Stimulated activated CD8-positive, alpha-beta memory T cell treated with anti-CD3 and anti-CD28 coated beads, Interleukin-15, amount 100 ng/mL, for 48 hours (primary cell): ENCODE measurements around the gene ULBP3.
A peak's percentile ranks its signal among the peaks of the same experiment; 100 is the strongest.
"Not testable (repeated sequence)": the region's sequence is repeated elsewhere in the genome, so short reads cannot be mapped to it uniquely, and the experiment has no call there.

Source experiments
- DNase-seq, 2 donors: peaks; one replicate each; pipeline ENCODE4 v3.0.0-alpha.2; 2020; ENCODE audit warnings: low read depth in 2 of 2

Gene ULBP3

GRCh38 chr6:150076196-150076893 is 7.4 kb upstream of the ULBP3 start:
- no peak for DNase-seq

- no peak for DNase-seq
Measured at GRCh38 chr6:150075034-150075421, 6.1 kb upstream of the ULBP3 start.

DNA sequence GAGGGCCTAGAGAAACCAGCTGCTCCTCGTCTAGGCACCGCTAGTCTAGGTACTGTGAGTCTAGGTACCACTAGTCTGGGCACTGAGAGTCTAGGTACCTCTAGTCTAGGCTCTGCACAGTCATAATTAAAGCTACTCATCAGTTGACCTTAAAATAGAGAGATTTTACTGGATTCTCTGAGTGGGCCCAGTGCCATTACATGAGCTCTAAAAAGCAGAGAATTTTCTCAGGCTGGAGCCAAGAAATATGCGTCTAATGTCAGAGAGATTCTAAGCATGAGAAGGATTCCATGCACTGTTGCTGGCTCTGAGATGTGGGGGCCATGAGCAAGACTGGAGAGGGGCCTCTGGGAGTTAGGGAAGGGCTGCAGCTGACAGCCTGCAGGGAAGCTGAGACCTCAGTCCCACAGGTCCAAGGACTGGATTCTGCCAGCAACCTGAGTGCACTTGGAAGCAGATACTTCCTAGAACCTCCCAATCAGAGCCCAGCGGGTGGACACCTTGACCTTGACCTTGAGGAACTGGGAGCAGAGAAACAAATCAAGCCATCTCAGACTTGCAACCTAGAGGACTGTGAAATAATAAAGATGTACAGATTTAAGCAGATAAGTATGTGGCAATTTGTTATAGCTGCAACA is 5.6 kb upstream of the ULBP3 start:
- not testable (repeated sequence) for DNase-seq

DNA sequence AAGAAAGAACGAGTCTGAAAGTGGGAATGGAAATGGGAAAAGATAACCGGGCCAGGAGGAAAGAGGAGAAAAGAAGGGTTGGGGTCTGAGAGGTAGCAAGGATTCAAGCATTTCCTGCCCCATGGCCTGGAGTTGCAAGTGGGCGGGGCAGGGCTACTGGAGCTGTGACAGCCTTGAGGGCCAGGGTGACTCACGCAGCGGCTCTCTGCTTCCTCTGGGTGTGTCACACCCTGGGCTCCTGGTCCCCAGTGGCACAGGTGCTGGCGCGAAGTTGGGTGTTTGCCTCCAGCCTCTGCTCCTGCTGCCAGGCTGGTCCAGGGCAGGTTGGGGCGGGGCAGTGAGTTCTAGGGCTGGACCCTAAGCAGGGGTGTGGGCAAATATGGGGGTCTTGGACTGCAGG is 3.3 kb upstream of the ULBP3 start:
- peak; percentile 28 to 43 for DNase-seq

GRCh38 chr6:150070236-150070818 is 1.4 kb upstream of the ULBP3 start:
- DNase-seq, result no peak

DNA sequence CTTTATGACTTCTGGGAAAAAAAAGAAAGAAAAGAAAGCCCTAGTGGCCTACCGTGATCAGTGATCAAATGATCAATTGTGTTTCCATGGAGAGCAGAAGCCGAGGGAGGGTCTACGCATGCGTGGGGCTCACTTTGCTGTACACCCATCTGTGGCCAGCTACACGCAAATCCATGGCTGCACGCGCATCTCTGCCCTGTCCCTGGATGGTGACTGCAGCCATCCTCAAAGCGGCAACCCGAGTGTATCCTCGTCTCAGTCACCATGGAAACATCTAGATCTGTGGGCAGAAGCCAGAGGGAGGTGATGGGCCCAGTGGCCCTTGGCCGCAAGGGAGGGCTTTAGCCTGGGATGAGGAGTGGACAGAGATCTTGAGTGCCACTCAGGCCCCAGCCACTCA is 785 bp upstream of the ULBP3 start:
- DNase-seq, result no peak

GRCh38 chr6:150068151-150068550 is 770 bp downstream of the ULBP3 start:
- DNase-seq, result no peak

GRCh38 chr6:150065083-150065482 is 3.8 kb downstream of the ULBP3 start:
- DNase-seq, result no peak

DNA sequence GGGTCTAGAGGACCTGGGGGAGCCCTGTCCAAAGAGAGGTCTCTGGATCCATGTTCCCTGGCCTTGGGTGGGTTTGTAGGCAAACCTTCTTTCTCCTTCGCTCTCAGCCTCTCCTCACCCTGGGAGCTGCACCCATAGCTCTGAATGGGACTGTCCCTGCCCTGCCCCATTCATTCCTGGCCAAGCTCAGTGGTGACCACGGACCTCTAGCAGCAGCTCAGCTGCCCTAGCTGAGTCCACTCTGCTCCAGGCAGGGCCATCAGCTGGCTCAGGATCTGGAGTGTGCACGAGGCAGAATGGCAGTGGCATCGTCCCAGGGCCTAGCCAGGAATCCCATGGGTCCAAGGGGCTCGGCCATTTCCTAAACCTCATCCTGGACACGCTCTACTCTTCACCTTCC is 5.3 kb downstream of the ULBP3 start:
- no peak for DNase-seq

GRCh38 chr6:150059973-150060372 is 8.9 kb downstream of the ULBP3 start:
- not testable (repeated sequence) for DNase-seq

DNA sequence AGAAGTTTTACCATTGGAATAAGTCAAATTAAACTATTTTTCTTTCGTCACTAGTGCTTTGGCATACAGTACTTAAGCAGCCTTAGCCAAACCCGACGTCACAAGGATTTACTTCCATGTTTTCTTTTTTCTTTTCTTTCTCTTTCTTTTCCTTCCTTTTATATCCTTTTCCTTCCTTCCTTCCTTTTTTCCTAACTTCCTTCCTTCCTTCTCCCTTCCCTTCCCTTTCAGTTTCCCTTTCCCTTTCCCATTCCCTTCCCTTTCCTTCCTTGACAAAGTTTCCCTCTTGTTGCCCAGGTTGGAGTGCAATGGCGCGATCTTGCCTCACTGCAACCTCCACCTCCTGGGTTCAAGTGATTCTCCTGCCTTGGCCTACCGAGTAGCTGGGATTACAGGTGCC is 9.9 kb downstream of the ULBP3 start:
- DNase-seq, result no peak

GRCh38 chr6:150058231-150058792 is 10.6 kb downstream of the ULBP3 start:
- no peak for DNase-seq

DNA sequence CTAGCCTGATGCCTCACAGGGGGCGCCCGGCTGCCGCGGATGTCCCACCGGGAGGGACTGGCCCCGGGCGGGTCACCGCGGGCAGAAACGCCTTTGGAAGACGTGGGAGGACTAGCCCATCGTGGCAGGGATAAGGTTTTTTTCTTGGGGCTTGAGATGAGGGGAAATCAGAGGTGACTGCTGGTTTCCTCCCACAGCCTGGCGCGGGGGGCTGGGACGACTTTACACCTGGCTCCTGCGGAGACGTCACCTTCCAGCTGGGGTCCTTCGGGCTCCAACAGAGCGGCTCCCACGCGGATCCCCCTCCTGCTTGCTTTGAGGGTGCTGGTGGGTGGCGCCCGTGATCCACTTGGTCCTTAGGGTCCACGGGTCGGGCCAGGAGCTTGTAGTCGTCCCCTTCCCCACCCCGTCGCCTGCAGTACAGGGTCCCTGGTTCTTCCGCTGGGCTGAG is 11.4 kb downstream of the ULBP3 start:
- DNase-seq, result no peak

DNA sequence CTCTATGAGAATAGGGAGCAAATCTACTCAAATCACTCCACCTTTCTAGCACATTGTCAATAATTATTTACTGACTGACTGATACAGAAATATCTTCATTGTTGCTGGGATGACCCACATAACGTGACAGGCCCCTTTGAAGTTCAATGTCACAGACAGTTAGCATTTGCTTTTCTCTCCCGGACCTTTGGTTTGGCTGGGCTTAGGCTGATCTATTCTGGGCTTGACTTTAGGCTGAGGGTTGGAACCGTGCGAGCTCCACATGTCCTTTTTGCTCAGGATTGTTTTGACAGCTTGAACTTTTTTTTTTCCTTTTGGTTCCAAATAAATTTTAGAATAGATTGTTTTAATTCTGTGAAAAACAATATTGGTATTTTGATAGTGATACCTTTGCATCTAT is 12.0 kb downstream of the ULBP3 start:
- no peak for DNase-seq

DNA sequence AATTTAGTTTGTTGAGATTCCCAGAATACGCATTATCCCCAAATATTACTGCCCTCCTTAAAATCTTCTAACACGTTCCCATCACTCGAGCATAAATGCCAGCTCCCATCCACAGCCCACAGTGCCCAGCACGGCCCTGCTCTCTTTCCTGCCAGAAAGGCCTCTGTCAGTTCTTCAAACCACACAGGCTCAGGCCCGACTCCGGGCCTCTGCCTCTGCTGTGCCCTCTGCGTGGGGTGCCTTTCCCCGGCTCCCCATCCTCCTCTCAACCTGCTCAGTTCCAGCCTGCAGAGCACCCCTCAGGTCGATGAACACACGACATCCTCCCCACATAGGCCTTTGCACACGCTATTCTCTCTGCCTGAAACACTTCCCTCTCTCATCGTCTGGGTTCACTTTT is 12.8 kb downstream of the ULBP3 start:
- no peak for DNase-seq

- no peak for DNase-seq
Measured at GRCh38 chr6:150055131-150055530, 13.8 kb downstream of the ULBP3 start.

- DNase-seq, result no peak
Measured at GRCh38 chr6:150053450-150053849, 15.5 kb downstream of the ULBP3 start.

- DNase-seq, result no peak
Measured at GRCh38 chr6:150050846-150051245, 18.1 kb downstream of the ULBP3 start.

GRCh38 chr6:150048099-150048498 is 20.8 kb downstream of the ULBP3 start:
- no peak for DNase-seq

GRCh38 chr6:150046943-150047342 is 22.0 kb downstream of the ULBP3 start:
- no peak for DNase-seq

DNA sequence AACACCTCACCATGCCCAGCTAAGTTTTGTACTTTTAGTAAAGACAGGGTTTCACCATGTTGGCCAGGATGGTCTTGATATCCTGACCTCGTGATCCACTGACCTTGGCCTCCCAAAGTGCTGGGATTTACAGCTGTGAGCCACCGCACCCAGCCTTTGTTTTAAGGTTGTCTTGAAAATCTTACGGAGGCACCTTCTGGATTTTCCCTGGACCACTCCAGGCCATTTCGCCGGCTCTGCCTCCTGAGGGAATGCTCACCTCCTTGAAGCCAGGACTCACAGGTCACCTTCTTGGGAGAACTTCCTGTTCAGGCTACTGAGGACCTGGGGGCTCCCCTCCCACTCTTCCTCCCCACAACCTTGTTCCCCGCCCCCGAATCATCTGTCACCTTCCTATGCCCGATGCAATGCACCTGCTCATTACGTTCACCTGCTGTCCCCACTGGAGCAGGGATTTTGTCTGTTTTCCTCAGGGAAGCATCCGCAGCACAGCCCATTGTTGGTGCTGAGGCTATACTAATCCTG is 24.2 kb downstream of the ULBP3 start:
- DNase-seq, result no peak

DNA sequence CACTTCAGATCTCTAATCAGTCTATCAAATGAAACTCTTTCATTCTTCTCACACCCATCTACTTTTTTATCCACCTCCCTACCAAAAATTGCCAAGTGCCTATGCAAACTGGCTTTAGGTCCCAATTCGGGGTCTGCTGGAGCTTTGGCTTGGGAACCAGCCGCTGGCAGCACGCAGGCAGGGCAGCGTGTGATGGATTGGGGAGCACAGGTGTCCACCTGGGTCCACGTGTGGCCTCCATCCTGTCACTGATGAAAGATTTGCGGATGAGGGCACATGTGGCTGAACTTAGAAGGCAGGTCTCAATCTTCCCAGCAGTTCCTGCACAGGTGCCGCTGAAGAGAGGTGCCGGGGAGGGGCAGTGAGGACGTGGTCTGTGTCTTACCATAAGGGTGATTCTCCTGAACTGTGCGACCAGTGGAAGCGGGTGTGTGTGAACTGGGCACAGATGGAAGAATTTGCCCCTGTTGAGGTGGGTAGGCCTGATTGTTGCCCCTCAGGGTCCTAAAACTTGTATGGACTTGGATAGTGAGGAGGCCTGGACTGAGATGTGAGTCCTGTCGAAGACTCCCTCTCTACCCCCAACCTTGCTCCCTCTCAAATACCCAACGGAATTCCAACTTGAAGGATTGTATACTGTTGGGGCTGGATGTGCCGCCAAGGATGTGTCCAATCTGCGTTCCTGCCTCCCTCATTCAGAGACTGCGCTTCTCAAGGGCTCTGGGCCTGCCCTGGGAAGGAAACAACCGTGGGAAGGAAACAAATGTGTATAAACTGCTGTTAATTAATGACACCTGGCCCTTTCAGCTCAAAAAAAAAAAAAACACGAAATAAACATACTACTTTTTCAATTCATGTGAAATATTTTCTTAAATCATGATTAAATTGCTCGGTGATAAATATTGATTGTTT is 25.2 kb downstream of the ULBP3 start:
- no peak for DNase-seq
